Naive thymus-derived CD4-positive, alpha-beta T cell (primary cell): ENCODE measurements around the gene ARHGEF10L. TPM values are rescaled to one million over a fixed set of nuclear protein-coding genes. Genes with fewer than 3 reads are reported as not detected.

Experiments used
- ATAC-seq: fragments of 150-1000 bp; cut with Tn5 transposase; 2 replicates; pipeline ENCODE4 v1.10.0; 2021; ENCODE audit warnings: mild to moderate bottlenecking, moderate library complexity
- CTCF ChIA-PET: fragments of 350-600 bp; sonication (Branson Sonifier 250); formaldehyde crosslinking; loops from one replicate; lab custom pipeline; 2021; ENCODE audit warnings: antibody characterized with exemption; lab: Charles Lee
- POLR2A ChIA-PET: fragments of 350-600 bp; sonication (Branson Sonifier 250); formaldehyde crosslinking; loops from one replicate; lab custom pipeline; 2021; ENCODE audit warnings: antibody characterized with exemption, inconsistent platforms; lab: Charles Lee
- DNase-seq, 9 donors: peaks; one replicate each; pipeline versions ENCODE4 v3.0.0 to v3.0.0-alpha.2; 2020 to 2022; ENCODE audit warnings: mixed read lengths in 1 of 9
- H3K27ac ChIP-seq: one replicate; pipeline ENCODE4 v1.7.0; 2013; ENCODE audit warnings: mild to moderate bottlenecking, low read depth, low read length, moderate library complexity
- H3K27me3 ChIP-seq, 2 donors: one replicate each; pipeline ENCODE4 v1.7.0; 2013; ENCODE audit warnings: low read length in 2 of 2, mild to moderate bottlenecking in 2 of 2, moderate library complexity in 2 of 2; ENCODE audit not compliant: control insufficient read depth in 2 of 2, insufficient read depth in 2 of 2
- H3K36me3 ChIP-seq, 3 experiments: 1 replicate in 2 of 3; 2 replicates in 1 of 3; pipeline ENCODE4 v1.7.0; 2013; ENCODE audit warnings: low read length in 3 of 3, mild to moderate bottlenecking in 3 of 3, moderate library complexity in 1 of 3; ENCODE audit not compliant: insufficient read depth in 3 of 3, control insufficient read depth in 2 of 3
- H3K4me1 ChIP-seq, 2 donors: one replicate each; pipeline ENCODE4 v1.7.0; 2013; ENCODE audit warnings: low read length in 2 of 2, mild to moderate bottlenecking in 2 of 2, moderate library complexity in 1 of 2; ENCODE audit not compliant: control insufficient read depth in 2 of 2, insufficient read depth in 2 of 2
- H3K4me3 ChIP-seq: 2 replicates; pipeline ENCODE4 v1.7.0; 2013; ENCODE audit warnings: mild to moderate bottlenecking, low read length
- H3K9me3 ChIP-seq, 3 experiments: 1 replicate in 2 of 3; 2 replicates in 1 of 3; pipeline ENCODE4 v1.7.0; 2013; ENCODE audit warnings: low read length in 3 of 3; ENCODE audit not compliant: control insufficient read depth in 2 of 3
- H3K27ac Mint-ChIP-seq, 9 donors: one replicate each; pipeline ENCODE4 v1.8.0; 2020 to 2022; ENCODE audit warnings: mixed read lengths in 9 of 9, mild to moderate bottlenecking in 8 of 9, moderate library complexity in 5 of 9, inconsistent platforms in 2 of 9
- H3K27me3 Mint-ChIP-seq, 5 donors: one replicate each; pipeline ENCODE4 v1.8.0; 2021 to 2022; ENCODE audit warnings: mixed read lengths in 5 of 5, mild to moderate bottlenecking in 1 of 5
- H3K36me3 Mint-ChIP-seq, 5 donors: one replicate each; pipeline ENCODE4 v1.8.0; 2020 to 2022; ENCODE audit warnings: mixed read lengths in 5 of 5, mild to moderate bottlenecking in 3 of 5, inconsistent platforms in 1 of 5
- H3K4me1 Mint-ChIP-seq, 7 donors: one replicate each; pipeline ENCODE4 v1.8.0; 2020 to 2022; ENCODE audit warnings: mixed read lengths in 7 of 7, mild to moderate bottlenecking in 3 of 7, inconsistent platforms in 1 of 7
- H3K4me3 Mint-ChIP-seq, 10 donors: one replicate each; pipeline ENCODE4 v1.8.0; 2020 to 2022; ENCODE audit warnings: mild to moderate bottlenecking in 10 of 10, mixed read lengths in 10 of 10, moderate library complexity in 6 of 10, inconsistent platforms in 2 of 10
- H3K9me3 Mint-ChIP-seq, 11 donors: one replicate each; pipeline ENCODE4 v1.8.0; 2020 to 2022; ENCODE audit warnings: mixed read lengths in 11 of 11, mild to moderate bottlenecking in 4 of 11, inconsistent platforms in 1 of 11, moderate library complexity in 1 of 11
- intact Hi-C, 2 donors: fragments of 100-400 bp; cut with micrococcal nuclease; formaldehyde crosslinking; loops; one replicate each; pipeline ENCODE4 v1.15.1; 2023
- polyA plus RNA-seq, 2 donors: library from polyadenylated mRNA; unstranded; fragments of 300-500 nt; fragmentation: Illumina TruSeq; gene quantifications; one replicate each; pipeline ENCODE4 v1.2.3, GENCODE V29; 2021
- total RNA-seq, 6 experiments: library from RNA in 5 of 6; stranded (reverse) in 5 of 6; gene quantifications; 1 replicate in 5 of 6; 2 replicates in 1 of 6; pipeline ENCODE4 v1.2.3 and lab custom pipeline; 2021 to 2026

ARHGEF10L gene
- total and polyA plus RNA-seq, 7 experiments from 2014 or later, result 0.59 to 19.7 (median 0.84) TPM; not detected in 3

GRCh38 chr1:17655922-17656321 is 116.4 kb downstream of the ARHGEF10L start:
- ATAC-seq, result no peak
- ChIA-PET CTCF (no interaction called here), POLR2A (no interaction called here)
- Histone ChIP-seq H3K4me1 (no peaks in the 10 kb centered on the region), H3K36me3 (no peaks in the 10 kb centered on the region), H3K9me3 (no peaks in the 10 kb centered on the region), H3K4me3 (no peak overlapping the region), H3K27ac (no peak overlapping the region), H3K27me3 (no peaks in the 10 kb centered on the region)
- peaks cover 0 to 4% (median 0%) of the 10 kb centered on the region in 7 donors for H3K4me1 Mint-ChIP-seq
- intact Hi-C loops, result no loop called here
- H3K36me3 Mint-ChIP-seq, result no peaks in the 10 kb centered on the region
- no peak for DNase-seq
- H3K27ac Mint-ChIP-seq, result no peak overlapping the region
- no peak overlapping the region for H3K4me3 Mint-ChIP-seq
- peaks cover 0 to 6% (median 0%) of the 10 kb centered on the region in 5 donors for H3K27me3 Mint-ChIP-seq
- no peaks in the 10 kb centered on the region for H3K9me3 Mint-ChIP-seq

GRCh38 chr1:17657436-17657835 is 117.9 kb downstream of the ARHGEF10L start:
- intact Hi-C loops, result no loop called here
- no peaks in the 10 kb centered on the region for H3K9me3 Mint-ChIP-seq
- H3K4me1 Mint-ChIP-seq, result peaks cover 0 to 4% (median 0%) of the 10 kb centered on the region in 7 donors
- CTCF ChIA-PET, result no interaction called here
- H3K4me1 ChIP-seq, result no peaks in the 10 kb centered on the region
- no peak for DNase-seq
- no peak overlapping the region for H3K27ac Mint-ChIP-seq
- no peak overlapping the region for H3K4me3 ChIP-seq
- H3K36me3 Mint-ChIP-seq, result no peaks in the 10 kb centered on the region
- H3K27me3 Mint-ChIP-seq, result peaks cover 0 to 9% (median 0%) of the 10 kb centered on the region in 5 donors
- POLR2A ChIA-PET, result no interaction called here
- H3K27ac ChIP-seq, result no peak overlapping the region
- H3K9me3 ChIP-seq, result no peaks in the 10 kb centered on the region
- ATAC-seq, result no peak
- no peak overlapping the region for H3K4me3 Mint-ChIP-seq
- H3K36me3 ChIP-seq, result no peaks in the 10 kb centered on the region
- no peaks in the 10 kb centered on the region for H3K27me3 ChIP-seq

GRCh38 chr1:17658837-17659236 is 119.3 kb downstream of the ARHGEF10L start:
- Mint-ChIP-seq H3K27ac (no peak overlapping the region), H3K27me3 (peaks cover 0 to 9% (median 0%) of the 10 kb centered on the region in 5 donors), H3K4me1 (peaks cover 0 to 4% (median 0%) of the 10 kb centered on the region in 7 donors), H3K4me3 (no peak overlapping the region), H3K9me3 (no peaks in the 10 kb centered on the region), H3K36me3 (no peaks in the 10 kb centered on the region)
- Histone ChIP-seq H3K4me1 (no peaks in the 10 kb centered on the region), H3K36me3 (no peaks in the 10 kb centered on the region), H3K27ac (no peak overlapping the region), H3K4me3 (no peak overlapping the region), H3K27me3 (no peaks in the 10 kb centered on the region), H3K9me3 (no peaks in the 10 kb centered on the region)
- intact Hi-C loops, result no loop called here
- ATAC-seq (peak; percentile 60), DNase-seq (no peak)
- ChIA-PET POLR2A (no interaction called here), CTCF (no interaction called here)

GRCh38 chr1:17661546-17662157 is 122.2 kb downstream of the ARHGEF10L start:
- Histone ChIP-seq H3K27me3 (no peaks in the 10 kb centered on the region), H3K9me3 (no peaks in the 10 kb centered on the region), H3K4me1 (no peaks in the 10 kb centered on the region), H3K27ac (no peak overlapping the region), H3K36me3 (no peaks in the 10 kb centered on the region), H3K4me3 (no peak overlapping the region)
- POLR2A ChIA-PET, result no interaction called here
- Mint-ChIP-seq H3K4me1 (peaks cover 0 to 4% (median 0%) of the 10 kb centered on the region in 7 donors), H3K36me3 (no peaks in the 10 kb centered on the region), H3K27ac (no peak overlapping the region), H3K9me3 (no peaks in the 10 kb centered on the region), H3K4me3 (no peak overlapping the region), H3K27me3 (peaks cover 0 to 9% (median 0%) of the 10 kb centered on the region in 5 donors)
- DNase-seq (peak; percentile 7 to 56 (median 42)), ATAC-seq (no peak)
- intact Hi-C loops, result loop anchor here in 1 of 2 donors (2.0 kb wide), 1 partner anchor 439 kb away; no protein-coding TSS in a partner anchor
- CTCF ChIA-PET, result interaction anchor here (0.6 to 1.7 kb wide), 4 partner anchors 13 to 919 kb away, joined by 3 to 4 read pairs (median 4); no protein-coding TSS in a partner anchor

GRCh38 chr1:17662296-17662695 is 122.8 kb downstream of the ARHGEF10L start:
- POLR2A ChIA-PET, result no interaction called here
- H3K4me1 Mint-ChIP-seq, result peaks cover 0 to 4% (median 0%) of the 10 kb centered on the region in 7 donors
- H3K27me3 ChIP-seq, result no peaks in the 10 kb centered on the region
- DNase-seq (no peak), ATAC-seq (no peak)
- H3K4me3 ChIP-seq, result no peak overlapping the region
- no peaks in the 10 kb centered on the region for H3K9me3 ChIP-seq
- no peak overlapping the region for H3K4me3 Mint-ChIP-seq
- no peaks in the 10 kb centered on the region for H3K9me3 Mint-ChIP-seq
- CTCF ChIA-PET, result interaction anchor here (0.6 to 1.7 kb wide), 3 partner anchors 24 to 919 kb away, joined by 3 to 4 read pairs (median 4); no protein-coding TSS in a partner anchor
- H3K36me3 Mint-ChIP-seq, result no peaks in the 10 kb centered on the region
- no peak overlapping the region for H3K27ac ChIP-seq
- H3K4me1 ChIP-seq, result no peaks in the 10 kb centered on the region
- H3K27me3 Mint-ChIP-seq, result peaks cover 0 to 9% (median 0%) of the 10 kb centered on the region in 5 donors
- intact Hi-C loops, result no loop called here
- no peak overlapping the region for H3K27ac Mint-ChIP-seq
- no peaks in the 10 kb centered on the region for H3K36me3 ChIP-seq

- Mint-ChIP-seq H3K36me3 (no peaks in the 10 kb centered on the region), H3K27ac (no peak overlapping the region), H3K9me3 (no peaks in the 10 kb centered on the region), H3K4me1 (peaks cover 0 to 4% (median 0%) of the 10 kb centered on the region in 7 donors), H3K27me3 (peaks cover 0 to 9% (median 0%) of the 10 kb centered on the region in 5 donors), H3K4me3 (no peak overlapping the region)
- no peak overlapping the region for H3K27ac ChIP-seq
- no peak overlapping the region for H3K4me3 ChIP-seq
- POLR2A ChIA-PET, result no interaction called here
- intact Hi-C loops, result no loop called here
- H3K4me1 ChIP-seq, result no peaks in the 10 kb centered on the region
- no peak for ATAC-seq
- no peak for DNase-seq
- H3K27me3 ChIP-seq, result no peaks in the 10 kb centered on the region
- H3K36me3 ChIP-seq, result no peaks in the 10 kb centered on the region
- no peaks in the 10 kb centered on the region for H3K9me3 ChIP-seq
- CTCF ChIA-PET, result no interaction called here
These were observed 123.3 kb downstream of the ARHGEF10L start for GRCh38 chr1:17662786-17663185.

GRCh38 chr1:17663646-17664045 is 124.1 kb downstream of the ARHGEF10L start:
- DNase-seq, result no peak
- Mint-ChIP-seq H3K4me1 (peaks cover 0 to 2% (median 0%) of the 10 kb centered on the region in 7 donors), H3K9me3 (no peaks in the 10 kb centered on the region), H3K27ac (no peak overlapping the region), H3K27me3 (peaks cover 0 to 9% (median 0%) of the 10 kb centered on the region in 5 donors), H3K36me3 (no peaks in the 10 kb centered on the region), H3K4me3 (no peak overlapping the region)
- Histone ChIP-seq H3K27ac (no peak overlapping the region), H3K4me1 (no peaks in the 10 kb centered on the region), H3K36me3 (no peaks in the 10 kb centered on the region), H3K4me3 (no peak overlapping the region), H3K27me3 (no peaks in the 10 kb centered on the region), H3K9me3 (no peaks in the 10 kb centered on the region)
- intact Hi-C loops, result no loop called here
- no peak for ATAC-seq
- ChIA-PET POLR2A (no interaction called here), CTCF (no interaction called here)
